Loucy (cell line): ENCODE results near the gene TMEM271.

Experiments used
- H2AFZ ChIP-seq: fragments of 200-600 bp; sonication (generic); 2 replicates; pipeline ENCODE4 v1.6.0; 2016; ENCODE audit warnings: antibody characterized with exemption, mild to moderate bottlenecking, low read length, moderate library complexity
- H3F3A ChIP-seq: fragments of 200-600 bp; 2 replicates; pipeline ENCODE4 v1.6.0; 2016; ENCODE audit warnings: antibody characterized with exemption, low read depth, mild to moderate bottlenecking
- H3K27me3 ChIP-seq: fragments of 200-600 bp; sonication (generic); 2 replicates; pipeline ENCODE4 v1.6.1; 2014; ENCODE audit warnings: low read length, mild to moderate bottlenecking; ENCODE audit not compliant: insufficient read depth, poor library complexity, severe bottlenecking
- H3K36me3 ChIP-seq: fragments of 200-600 bp; sonication (generic); 2 replicates; pipeline ENCODE4 v1.6.1; 2016; ENCODE audit warnings: low read length; ENCODE audit not compliant: insufficient read depth
- H3K4me1 ChIP-seq: fragments of 200-600 bp; sonication (generic); 2 replicates; pipeline ENCODE4 v1.5.1; 2014; ENCODE audit warnings: low read length, mild to moderate bottlenecking; ENCODE audit not compliant: insufficient read depth, poor library complexity, severe bottlenecking
- H3K4me2 ChIP-seq: fragments of 200-600 bp; sonication (generic); 2 replicates; pipeline ENCODE4 v1.6.0; 2014; ENCODE audit warnings: antibody characterized with exemption, low read length, low read depth, mild to moderate bottlenecking; ENCODE audit not compliant: poor library complexity, severe bottlenecking
- H3K4me3 ChIP-seq: fragments of 200-600 bp; sonication (generic); 2 replicates; pipeline ENCODE4 v1.5.1; 2014; ENCODE audit warnings: low read length, mild to moderate bottlenecking, mixed read lengths; ENCODE audit not compliant: poor library complexity, severe bottlenecking
- H3K79me2 ChIP-seq: fragments of 200-600 bp; sonication (generic); 2 replicates; pipeline ENCODE4 v1.6.1; 2014; ENCODE audit warnings: low read length; ENCODE audit not compliant: insufficient read depth
- H3K9ac ChIP-seq: fragments of 200-600 bp; sonication (generic); 2 replicates; pipeline ENCODE4 v1.6.0; 2014; ENCODE audit warnings: mild to moderate bottlenecking, low read depth, low read length, moderate library complexity; ENCODE audit not compliant: poor library complexity, severe bottlenecking
- H3K9me2 ChIP-seq: fragments of 200-600 bp; sonication (generic); replicated peaks from 2 replicates; pipeline ENCODE4 v1.6.1; 2016; ENCODE audit warnings: low read depth, low read length, mixed read lengths
- H3K9me3 ChIP-seq: fragments of 200-600 bp; sonication (generic); 2 replicates; pipeline ENCODE4 v1.6.1; 2014; ENCODE audit warnings: mild to moderate bottlenecking, antibody characterized with exemption, low read length, low read depth; ENCODE audit not compliant: insufficient read depth
- H4K20me1 ChIP-seq: fragments of 200-600 bp; sonication (generic); 2 replicates; pipeline ENCODE4 v1.6.0; 2014; ENCODE audit warnings: antibody characterized with exemption, low read length, mild to moderate bottlenecking; ENCODE audit not compliant: insufficient read depth, poor library complexity, severe bottlenecking
- CTCF ChIP-seq: fragments of 200-600 bp; sonication (generic); conservative IDR thresholded peaks from 2 replicates; pipeline ENCODE4 v1.5.1; 2014; ENCODE audit warnings: mild to moderate bottlenecking, antibody characterized with exemption, low read length
- EZH2phosphoT487 ChIP-seq: fragments of 200-600 bp; IDR thresholded peaks from 2 replicates; pipeline ENCODE4 v1.6.1; 2018; ENCODE audit warnings: antibody characterized with exemption, mild to moderate bottlenecking, moderate library complexity, borderline replicate concordance

The TMEM271 gene

DNA sequence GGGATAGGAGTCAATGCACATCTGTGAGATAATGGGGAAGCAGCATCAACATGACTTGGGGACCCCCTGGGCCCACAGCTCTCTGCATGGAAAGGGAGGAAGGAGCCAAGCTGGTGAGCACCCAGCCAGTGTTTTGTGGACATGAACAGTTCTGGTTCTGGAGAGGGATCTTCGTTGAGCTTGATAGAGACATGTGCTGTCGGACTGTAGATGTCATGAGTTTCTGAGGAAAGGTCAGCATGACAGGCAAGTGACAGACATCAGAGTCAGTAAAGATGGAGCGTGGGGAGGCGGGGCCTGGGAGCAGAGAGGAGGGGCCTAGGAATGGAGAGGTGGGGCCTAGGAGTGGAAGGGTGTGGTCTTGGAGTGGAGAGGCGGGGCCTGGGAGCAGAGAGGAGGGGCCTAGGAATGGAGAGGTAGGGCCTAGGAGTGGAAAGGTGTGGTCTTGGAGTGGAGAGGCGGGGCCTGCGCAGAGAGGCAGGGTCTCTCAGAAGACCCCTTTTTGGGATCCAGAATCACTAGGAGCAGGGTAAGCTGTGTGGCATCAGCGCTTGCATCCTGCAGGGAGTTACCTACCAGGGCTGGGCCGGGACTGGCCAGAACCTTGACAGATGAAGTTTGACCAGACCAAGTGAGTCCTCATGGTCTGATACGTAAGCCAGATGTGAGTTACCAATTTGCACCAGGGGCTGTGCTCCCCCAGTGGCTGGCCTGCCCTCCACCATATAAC, 43.3 kb downstream of the TMEM271 start:
- H2AFZ ChIP-seq, result no peak overlapping the region
- H3K79me2 ChIP-seq, result no peaks in the 10 kb centered on the region
- H3K36me3 ChIP-seq, result peaks cover 28% of the 10 kb centered on the region; the same call in 1 of the 2 replicates

DNA sequence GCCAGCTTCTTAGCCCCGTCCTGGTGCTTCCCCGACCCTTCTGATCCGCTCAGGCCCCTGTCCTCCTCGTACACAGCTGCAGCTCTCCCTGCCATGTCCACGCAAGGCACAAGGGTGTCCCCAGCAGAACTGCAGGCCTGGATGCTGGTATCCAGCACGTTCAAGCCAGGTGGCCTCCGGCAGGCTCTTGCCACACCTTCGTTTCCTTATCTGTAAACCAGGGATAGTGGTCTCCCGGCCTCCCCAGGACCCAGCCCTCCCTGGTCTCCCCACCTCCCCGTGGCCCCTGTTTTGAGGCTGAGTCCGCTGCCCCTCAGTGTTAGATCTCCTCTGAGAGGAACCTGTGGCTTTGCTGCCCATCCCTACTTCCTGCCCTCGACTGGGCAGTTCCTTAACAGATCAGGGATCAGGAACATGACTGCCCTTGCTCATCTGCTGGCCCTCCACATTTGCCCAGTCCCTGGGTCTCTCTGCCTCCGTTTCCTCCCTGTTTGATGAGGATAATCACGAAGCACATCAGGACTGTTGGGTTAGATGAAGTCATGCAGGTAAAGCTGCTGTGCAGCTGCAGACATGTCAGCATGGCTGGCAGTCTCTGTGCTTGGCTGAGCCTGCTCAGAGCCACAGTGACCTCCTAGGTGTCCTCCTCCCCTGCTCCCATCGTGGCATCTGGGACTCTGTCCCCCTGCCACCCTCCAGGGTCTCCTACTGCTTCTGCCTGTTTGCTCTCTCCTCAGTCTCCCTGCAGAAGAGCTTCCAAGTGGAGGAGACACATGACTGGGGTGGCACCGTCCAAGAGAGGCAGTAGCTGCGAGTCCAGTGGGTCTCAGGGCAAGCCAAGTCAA, 44.2 kb downstream of the TMEM271 start:
- no peaks in the 10 kb centered on the region for H3K27me3 ChIP-seq
- H3K36me3 ChIP-seq, result peaks cover 28% of the 10 kb centered on the region; the same call in 1 of the 2 replicates
- H3K9me2 ChIP-seq, result no peaks in the 10 kb centered on the region
- H3K4me1 ChIP-seq, result no peaks in the 10 kb centered on the region
- no peaks in the 10 kb centered on the region for H3F3A ChIP-seq
- H3K4me2 ChIP-seq, result no peak overlapping the region
- no peak for TF ChIP-seq CTCF
- no peak for TF ChIP-seq EZH2phosphoT487
- no peaks in the 10 kb centered on the region for H3K79me2 ChIP-seq
- no peak overlapping the region for H3K4me3 ChIP-seq
- H2AFZ ChIP-seq, result no peak overlapping the region
- no peak overlapping the region for H3K9ac ChIP-seq
- no peaks in the 10 kb centered on the region for H3K9me3 ChIP-seq
- no peaks in the 10 kb centered on the region for H4K20me1 ChIP-seq

More for the DNA sequence above, 43.3 kb downstream of the TMEM271 start:
- H3K4me3 ChIP-seq, result no peak overlapping the region
- no peak overlapping the region for H3K4me2 ChIP-seq
- no peaks in the 10 kb centered on the region for H3K27me3 ChIP-seq
- H3K9me2 ChIP-seq, result no peaks in the 10 kb centered on the region
- no peaks in the 10 kb centered on the region for H4K20me1 ChIP-seq
- H3F3A ChIP-seq, result no peaks in the 10 kb centered on the region
- TF ChIP-seq CTCF (no peak), EZH2phosphoT487 (no peak)
- H3K9me3 ChIP-seq, result no peaks in the 10 kb centered on the region
- H3K4me1 ChIP-seq, result no peaks in the 10 kb centered on the region
- H3K9ac ChIP-seq, result no peak overlapping the region

GRCh38 chr4:531076-531475, 45.0 kb downstream of the TMEM271 start:
- no peaks in the 10 kb centered on the region for H4K20me1 ChIP-seq
- no peaks in the 10 kb centered on the region for H3F3A ChIP-seq
- no peaks in the 10 kb centered on the region for H3K79me2 ChIP-seq
- peaks cover 24% of the 10 kb centered on the region; the same call in 1 of the 2 replicates for H3K36me3 ChIP-seq
- H3K9ac ChIP-seq, result no peak overlapping the region
- H3K9me3 ChIP-seq, result no peaks in the 10 kb centered on the region
- H3K4me2 ChIP-seq, result no peak overlapping the region
- TF ChIP-seq EZH2phosphoT487 (no peak), CTCF (no peak)
- H3K4me3 ChIP-seq, result no peak overlapping the region
- no peaks in the 10 kb centered on the region for H3K4me1 ChIP-seq
- H2AFZ ChIP-seq, result no peak overlapping the region
- no peaks in the 10 kb centered on the region for H3K9me2 ChIP-seq
- no peaks in the 10 kb centered on the region for H3K27me3 ChIP-seq
